NCI-H146 treated with DMSO at 0.1 percent for 48 hours (cell line): ENCODE data around the gene RUSC2.
A peak's percentile ranks its signal among the peaks of the same experiment; 100 is the strongest.

ENCODE experiments used
- DNase-seq: peaks from one replicate; lab custom pipeline; 2025; ENCODE audit not compliant: unreplicated experiment; lab: John Stamatoyannopoulos, UW

Gene RUSC2, protein sequence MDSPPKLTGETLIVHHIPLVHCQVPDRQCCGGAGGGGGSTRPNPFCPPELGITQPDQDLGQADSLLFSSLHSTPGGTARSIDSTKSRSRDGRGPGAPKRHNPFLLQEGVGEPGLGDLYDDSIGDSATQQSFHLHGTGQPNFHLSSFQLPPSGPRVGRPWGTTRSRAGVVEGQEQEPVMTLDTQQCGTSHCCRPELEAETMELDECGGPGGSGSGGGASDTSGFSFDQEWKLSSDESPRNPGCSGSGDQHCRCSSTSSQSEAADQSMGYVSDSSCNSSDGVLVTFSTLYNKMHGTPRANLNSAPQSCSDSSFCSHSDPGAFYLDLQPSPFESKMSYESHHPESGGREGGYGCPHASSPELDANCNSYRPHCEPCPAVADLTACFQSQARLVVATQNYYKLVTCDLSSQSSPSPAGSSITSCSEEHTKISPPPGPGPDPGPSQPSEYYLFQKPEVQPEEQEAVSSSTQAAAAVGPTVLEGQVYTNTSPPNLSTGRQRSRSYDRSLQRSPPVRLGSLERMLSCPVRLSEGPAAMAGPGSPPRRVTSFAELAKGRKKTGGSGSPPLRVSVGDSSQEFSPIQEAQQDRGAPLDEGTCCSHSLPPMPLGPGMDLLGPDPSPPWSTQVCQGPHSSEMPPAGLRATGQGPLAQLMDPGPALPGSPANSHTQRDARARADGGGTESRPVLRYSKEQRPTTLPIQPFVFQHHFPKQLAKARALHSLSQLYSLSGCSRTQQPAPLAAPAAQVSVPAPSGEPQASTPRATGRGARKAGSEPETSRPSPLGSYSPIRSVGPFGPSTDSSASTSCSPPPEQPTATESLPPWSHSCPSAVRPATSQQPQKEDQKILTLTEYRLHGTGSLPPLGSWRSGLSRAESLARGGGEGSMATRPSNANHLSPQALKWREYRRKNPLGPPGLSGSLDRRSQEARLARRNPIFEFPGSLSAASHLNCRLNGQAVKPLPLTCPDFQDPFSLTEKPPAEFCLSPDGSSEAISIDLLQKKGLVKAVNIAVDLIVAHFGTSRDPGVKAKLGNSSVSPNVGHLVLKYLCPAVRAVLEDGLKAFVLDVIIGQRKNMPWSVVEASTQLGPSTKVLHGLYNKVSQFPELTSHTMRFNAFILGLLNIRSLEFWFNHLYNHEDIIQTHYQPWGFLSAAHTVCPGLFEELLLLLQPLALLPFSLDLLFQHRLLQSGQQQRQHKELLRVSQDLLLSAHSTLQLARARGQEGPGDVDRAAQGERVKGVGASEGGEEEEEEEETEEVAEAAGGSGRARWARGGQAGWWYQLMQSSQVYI (N-terminal part only)

DNA sequence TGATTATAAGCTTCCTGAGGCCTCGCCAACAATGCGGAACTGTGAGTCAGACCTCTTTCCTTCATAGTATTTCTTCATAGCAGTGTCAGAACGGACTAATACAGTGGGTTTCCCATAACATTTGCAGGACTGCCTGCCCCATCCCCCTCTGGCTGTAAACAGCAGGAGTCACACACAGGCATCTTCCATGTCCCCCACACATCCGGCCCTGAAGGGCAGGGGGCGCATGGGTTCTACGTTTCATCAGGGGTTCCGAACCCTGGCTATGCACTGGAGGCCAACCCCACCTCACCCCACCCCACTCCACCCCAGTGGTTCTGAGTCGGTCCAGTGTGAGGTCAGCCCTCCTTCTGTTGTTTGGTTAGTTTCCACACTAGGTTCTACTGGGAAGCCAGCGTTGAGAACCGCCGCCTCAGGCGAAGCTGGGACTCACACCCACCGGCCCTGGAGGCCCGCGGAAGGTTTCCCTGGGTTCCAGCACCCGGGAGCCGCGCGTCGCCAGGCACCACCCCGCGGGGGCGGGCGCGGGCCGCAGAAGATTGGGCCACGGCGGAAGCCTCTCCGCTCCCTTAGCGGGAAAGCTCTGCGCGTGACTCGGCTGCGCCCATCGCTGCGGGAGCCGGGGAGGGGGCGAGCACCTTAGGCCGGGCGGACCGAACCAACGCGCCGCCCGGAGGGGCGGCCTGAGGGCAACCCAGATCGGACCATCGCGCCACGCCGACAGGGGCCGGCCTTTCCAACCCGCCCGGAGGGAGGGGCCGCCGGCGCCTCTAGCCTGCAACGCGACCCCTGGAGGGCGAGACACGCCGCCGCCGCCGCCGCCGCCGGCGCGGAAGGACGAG, at the start of gene RUSC2:
Gene RUSC2 (plus strand): TSS at position 799 of the 842 bp plus-strand sequence. CDS start 56,411 bp downstream, outside the sequence.
- peak; percentile 75 for DNase-seq

DNA sequence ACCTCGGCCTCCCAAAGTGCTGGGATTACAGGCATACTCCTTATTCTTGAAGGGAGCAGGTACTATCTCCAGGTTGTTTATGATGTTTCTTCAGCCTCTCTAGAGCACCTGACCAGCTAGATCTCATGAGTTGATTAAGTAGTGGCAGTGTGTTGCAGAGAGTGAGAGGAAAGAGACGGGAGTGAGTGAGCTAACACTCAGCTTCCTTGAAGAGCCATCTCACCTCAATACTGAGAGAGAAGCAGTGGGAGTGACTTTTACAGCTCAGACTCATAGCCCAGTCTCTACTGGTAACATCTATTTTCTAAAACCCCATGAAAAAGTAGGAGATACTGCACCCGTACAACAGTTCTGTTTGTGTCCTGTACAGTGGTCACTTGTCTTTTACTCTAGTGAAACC, 43.9 kb upstream of the RUSC2 start:
- DNase-seq = no peak

DNA sequence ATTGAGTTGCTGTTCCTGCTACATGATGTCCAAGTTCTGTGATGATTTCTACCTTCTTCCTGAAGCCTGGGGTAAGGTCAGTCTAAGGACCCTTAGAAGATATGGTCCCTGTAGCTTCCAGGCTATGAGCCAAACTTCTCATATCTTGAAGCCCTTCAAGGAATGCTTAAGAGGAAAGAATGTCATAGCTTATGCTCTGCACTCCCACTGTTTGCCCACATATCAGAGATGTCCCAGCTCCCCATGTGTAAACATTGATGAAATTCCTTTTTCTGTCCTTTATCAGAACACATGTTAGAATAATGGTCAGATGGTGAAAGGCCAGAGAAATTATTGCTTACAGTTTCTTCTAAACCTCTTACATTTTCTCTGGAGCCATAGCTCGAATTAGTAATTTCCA, 41.4 kb upstream of the RUSC2 start:
- no peak for DNase-seq

DNA sequence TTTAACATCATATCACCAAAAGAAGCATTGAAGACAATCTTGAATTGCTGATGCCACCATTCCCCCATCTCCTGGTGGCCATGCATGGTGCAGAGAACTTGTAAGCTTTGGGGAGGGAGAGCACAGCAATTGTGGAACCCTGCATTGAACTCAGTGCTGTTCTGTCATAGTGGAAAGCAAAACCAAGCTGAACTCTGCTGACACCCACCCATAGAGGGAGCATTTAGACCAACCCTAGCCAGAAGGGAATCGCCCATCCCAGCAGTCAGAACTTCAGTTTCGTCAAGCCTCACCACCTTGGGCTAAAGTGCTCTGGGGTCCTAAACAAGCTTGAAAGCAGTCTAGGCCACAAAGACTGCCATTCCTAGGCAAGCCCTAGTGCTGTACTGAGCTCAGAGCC, 37.4 kb upstream of the RUSC2 start:
- DNase-seq = no peak

DNA sequence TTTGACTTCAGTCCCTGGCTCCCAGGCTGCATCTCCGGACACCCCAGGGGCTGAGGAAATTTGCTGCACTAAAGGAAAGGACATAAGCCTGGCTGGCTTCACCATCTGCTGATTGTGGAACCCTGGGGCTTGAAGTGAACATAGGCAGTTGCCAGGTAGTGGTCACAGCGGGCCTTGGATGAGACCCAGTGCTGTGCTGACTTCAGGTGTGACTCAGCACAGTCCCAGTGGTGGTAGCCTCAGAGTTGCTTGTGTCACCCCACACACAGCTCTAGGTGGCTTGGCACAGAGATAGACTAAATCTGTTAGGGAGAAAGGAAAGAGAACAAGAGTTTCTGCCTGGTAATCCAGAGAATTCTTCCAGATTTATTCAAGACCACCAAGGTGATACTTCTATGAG, 36.1 kb upstream of the RUSC2 start:
- DNase-seq = no peak

DNA sequence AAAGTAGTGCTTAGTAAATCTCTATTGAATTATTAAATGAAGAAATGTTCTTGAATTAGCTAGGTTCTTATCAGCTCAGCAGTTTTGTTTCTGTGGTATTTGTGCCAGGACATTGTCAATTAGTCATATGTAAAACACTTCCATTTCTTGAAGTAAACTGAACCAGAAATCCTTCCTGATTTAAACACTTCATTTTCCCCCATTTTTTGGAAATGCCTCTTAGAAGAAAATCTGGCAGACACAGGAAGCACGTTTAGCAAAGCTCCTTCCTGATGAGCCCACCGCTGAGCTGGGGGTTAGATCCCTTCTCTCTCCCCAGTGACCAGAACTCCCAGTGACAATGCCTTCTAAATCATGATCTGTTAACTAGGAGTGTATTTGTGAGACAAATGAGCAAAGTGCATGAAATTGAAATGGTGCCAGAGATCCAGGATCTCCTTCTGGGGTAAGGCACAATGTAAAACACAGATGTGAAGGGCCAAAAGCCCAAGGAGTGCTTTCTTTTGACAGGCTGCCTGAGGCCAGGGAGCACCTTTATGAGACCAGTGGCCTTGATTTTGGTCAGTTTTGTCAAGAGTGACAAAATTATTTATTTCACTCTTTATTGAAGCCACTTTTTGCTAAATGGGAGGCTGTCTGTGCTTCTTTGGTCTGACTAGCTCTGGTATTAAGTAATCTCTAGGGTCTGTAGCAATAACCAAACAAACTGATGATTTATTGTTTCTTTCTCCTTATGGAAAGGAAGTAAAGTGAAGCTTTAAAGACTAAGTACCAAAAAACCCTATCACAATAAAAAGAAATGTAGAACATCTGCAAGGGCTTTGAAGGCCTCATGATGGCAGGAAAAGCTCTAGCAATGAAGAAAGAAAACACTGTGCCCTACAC, 25.5 kb upstream of the RUSC2 start:
- no peak for DNase-seq

DNA sequence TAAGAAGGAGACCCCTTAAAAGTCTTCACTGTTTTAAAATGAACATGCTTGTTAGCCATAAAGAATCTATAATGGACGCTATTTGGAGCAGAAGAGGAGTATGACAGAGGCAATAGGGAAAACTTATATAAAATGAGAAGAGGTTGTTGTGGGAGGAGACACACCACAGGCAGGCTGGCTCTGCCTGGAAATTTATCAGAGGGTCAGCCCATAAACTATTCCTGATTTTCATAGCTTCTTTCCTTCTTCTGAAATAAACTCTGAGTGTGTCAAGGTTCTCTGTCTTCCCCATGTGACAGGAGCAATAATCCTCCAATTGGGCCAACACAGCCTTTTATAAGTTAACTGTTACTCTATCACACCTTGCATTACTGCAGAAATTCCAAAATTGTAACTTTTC, 19.6 kb upstream of the RUSC2 start:
- no peak for DNase-seq

DNA sequence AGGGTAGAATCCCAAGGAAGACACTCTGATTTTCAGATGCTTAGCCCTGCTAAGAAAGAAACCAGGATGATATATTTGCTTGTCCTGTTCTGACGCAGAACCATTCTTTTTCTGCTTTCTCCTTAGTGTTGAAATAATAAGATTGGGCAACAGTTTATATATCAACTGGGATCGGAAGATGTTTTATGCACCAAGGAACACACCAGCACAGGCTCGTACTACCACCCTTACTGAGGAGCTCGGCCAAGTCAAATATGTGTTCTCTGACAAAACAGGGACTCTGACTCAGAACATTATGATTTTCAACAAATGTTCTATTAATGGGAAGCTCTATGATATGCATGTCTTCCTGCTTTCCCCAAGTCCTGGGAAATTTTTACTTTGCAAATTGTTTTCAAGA, 19.0 kb upstream of the RUSC2 start:
- DNase-seq = no peak

DNA sequence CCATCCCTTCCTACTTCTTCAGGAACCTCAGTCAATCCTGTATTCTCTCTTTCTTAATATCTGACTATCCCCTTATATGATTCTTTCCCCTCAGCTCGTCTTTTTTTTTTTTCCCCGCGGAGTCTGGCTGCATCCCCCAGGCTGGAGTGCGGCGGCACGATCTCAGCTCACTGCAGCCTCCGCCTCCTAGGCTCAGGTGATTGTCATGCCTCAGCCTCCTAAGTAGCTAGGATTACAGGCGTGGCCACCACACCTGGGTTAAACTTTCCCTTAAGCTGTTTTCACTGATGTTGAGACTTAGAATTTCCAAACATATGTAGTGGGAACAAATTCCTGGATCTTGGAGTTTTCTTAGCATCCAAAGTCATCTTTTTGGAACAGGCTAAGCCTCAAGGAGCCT, 13.3 kb upstream of the RUSC2 start:
- no peak for DNase-seq

DNA sequence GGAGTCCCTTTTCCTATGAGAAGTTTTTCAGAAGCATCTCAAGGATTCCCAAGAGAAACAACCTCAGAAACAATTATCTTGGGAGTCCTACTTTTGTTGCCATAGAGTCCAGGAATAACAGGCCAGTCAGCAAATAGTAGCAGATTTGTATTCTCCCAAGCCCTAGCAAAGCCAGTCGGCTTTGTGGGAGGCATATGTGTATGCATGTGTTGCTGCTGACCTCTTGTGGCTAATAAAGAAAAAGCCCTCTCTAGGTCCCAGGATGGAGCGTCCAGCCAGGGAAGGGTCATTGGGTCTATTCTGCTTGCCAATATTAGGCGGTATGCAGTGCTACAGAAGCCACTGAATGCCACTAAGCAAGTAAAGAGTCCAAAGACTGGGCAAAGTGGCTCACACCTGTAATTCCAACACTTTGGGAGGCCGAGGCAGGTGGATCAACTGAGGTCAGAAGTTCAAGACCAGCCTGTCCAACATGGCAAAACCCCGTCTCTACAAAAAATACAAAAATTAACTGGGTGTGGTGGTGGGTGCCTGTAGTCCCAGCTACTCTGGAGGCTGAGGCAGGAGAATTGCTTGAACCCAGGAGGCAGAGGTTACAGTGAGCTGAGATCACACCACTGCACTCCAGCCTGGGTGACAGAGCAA, 12.6 kb upstream of the RUSC2 start:
- peak; percentile 54 for DNase-seq

DNA sequence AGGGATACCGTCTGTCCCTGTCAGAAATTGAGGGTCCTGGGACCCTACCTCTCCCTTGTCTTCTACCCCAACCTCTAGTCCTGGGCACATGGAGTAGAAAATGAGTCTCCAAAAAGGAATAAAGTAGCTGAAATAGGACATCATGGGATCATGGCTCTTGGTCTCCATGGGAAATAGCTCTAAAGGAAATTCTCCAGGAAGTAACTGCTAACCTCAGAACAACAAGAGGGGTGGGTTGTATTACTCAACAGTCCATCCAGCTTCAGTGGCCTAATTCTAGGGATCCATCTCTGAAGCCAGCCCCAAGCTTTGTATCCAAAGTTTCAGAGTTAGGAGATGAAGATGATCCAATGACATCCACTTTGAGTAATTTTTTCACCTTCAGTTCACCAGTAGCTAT, 11.0 kb upstream of the RUSC2 start:
- DNase-seq = no peak

DNA sequence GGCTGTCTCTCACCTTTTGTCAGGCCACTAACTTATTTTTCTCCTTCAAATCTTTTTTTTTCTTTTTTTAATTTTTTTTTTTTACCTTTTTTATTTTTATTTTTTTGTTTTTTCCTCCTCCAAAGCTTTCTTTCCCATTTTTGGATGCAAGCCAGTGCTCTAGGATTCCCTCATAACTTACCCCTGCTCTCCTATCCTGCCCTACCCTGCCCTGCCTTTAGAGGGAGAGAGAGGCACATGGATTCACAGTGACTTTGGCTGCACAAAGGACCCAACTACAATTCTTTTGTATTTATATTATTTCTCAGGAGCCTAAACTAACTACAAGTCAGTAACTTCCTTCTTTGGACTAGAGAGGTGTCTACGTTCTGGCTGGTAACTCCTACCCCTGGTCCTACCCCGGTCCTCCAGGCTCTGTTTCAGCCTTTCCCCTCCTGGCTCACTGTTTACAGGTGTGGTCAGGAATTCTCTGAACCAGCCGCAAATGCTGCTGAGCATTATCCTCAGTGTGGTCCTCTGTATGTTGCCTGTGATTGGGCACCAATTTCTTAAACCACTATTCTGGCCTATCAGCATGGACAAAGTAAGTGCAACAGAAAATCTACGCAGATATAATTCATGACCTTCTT, 8.4 kb upstream of the RUSC2 start:
- DNase-seq = peak; percentile 29

DNA sequence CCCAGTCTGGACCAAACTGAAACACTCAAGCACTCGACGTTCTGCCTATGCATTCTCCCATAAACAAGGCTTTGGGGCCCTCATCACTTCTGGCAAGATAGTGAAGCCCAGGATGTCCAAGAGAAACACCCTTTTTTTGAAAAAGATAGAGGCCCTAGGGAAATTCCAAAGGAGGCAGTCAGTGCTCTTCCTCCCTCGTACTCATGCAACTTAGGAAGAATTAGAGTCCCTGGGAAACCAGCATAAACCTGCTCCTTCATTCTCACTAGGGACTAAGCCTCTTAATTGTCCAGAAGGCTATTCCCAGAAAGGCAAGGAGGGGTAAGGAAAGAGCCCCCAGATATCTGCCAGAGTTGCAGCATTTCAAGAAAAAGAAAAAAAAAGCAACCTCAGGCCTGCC, 7.8 kb upstream of the RUSC2 start:
- DNase-seq = no peak

DNA sequence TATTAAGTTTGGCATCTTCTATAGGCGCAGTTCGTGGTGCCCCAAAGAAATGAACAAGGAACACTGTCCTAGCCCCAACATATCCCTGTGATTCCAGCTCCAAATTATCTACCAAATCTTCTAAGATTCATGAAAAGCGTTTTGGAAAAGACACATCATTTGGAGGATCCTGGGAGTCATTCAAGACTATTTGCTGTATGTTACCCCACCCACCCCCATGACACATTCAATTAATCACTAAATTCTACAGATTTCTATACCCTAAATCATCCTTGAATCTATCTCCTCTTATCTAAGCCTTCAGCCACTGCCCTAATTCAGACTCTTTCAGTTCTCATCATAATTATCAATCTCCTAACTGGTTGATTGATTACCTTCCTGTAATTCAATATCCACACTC, 5.5 kb upstream of the RUSC2 start:
- no peak for DNase-seq

DNA sequence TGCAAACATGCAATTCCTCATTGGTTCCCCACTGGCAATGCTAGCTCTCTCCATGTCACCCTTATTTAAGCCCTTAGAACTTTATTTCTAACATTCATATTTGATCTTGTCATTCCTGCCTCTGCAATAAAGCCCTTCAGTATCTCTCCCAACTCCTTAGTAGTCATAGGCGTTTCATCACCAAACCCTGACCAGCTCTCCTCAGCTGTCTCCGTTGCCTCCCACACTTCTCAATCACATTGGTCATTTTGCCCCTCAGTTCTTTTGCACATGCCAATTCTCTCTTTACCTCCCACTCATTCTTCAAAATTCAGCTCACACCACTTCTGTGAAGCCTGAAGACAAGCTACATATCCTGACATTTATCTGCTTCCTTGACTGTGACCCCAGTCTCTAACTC, 2.8 kb upstream of the RUSC2 start:
- DNase-seq = no peak

DNA sequence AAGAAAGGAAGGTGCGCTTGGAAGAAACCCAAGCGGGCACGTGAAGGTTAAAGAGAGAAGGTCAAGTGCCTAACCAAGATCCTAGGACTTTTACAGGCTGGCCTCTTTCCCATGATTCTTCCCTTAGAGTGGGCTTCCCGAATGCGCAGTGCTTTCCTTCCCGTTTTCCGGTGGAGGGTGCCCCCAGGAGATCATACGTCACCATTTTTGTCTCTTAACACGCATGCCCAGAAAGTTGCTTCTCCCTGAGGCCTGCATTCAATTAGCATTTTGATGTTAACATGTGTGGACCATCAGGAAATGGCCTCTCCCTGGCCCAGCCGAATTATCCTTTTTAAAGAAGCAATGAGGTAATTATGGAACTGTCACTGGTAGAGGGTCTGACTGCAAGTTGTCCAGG, 1.9 kb upstream of the RUSC2 start:
- DNase-seq = peak; percentile 49

DNA sequence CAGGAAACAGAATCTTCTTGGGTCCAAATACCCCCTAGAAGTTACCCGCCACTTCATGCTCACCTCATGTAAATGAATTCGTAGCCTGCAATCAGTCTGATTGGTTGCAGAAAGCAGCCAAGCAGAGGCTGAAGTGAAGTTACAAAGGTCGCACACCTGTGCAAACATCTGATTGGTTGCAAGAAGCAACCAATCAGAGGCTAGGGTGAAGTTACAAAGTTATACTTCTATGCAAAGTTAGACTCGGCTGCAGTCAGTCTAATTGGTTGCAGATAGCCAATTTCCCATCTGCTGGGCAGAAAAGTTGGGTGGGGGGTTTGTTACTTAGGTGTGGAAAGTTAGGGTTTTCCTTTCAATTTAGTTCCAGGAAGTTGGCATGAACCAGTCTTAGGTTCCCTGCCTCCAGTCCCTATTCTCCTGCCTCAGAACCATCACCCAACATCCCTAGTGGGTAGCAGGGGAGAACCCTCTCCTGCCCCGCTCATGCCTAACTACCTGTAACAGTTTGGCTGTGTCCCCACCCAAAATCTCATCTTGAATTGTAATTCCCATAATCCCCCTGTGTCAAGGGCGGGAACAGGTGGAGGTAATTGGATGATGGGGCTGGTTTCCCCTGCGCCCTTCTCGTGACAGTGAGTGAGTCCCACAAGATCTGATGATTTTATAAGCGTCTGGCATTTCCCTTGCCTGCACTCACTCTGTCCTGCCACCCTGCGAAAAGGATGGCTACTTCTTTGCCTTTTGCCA, 1.2 kb upstream of the RUSC2 start:
- peak; percentile 43 for DNase-seq
